Coronary artery (tissue), 2 donors: ENCODE data around the gene TRRAP.

Experiments used
- DNase-seq: peaks from one replicate; pipeline ENCODE4 v3.0.0-alpha.2; 2017; ENCODE audit warnings: low spot score
- H3K27ac ChIP-seq, 2 donors: fragments of 200-600 bp; sonication (generic); one replicate each; pipeline ENCODE4 v1.5.1; 2016 to 2019
- H3K4me3 ChIP-seq: fragments of 200-600 bp; sonication (generic); 2 replicates; pipeline ENCODE4 v1.5.1; 2016; ENCODE audit warnings: mild to moderate bottlenecking, moderate library complexity
- TF ChIP-seq, protein P1 (sequence below): fragments of 200-600 bp; sonication (generic); IDR thresholded peaks from one replicate; pipeline ENCODE4 v1.5.1; 2019; ENCODE audit warnings: antibody characterized with exemption

The TRRAP gene

GRCh38 chr7:99034932-99035722 is 156.8 kb downstream of the TRRAP start:
- TF ChIP-seq, protein P1, sequence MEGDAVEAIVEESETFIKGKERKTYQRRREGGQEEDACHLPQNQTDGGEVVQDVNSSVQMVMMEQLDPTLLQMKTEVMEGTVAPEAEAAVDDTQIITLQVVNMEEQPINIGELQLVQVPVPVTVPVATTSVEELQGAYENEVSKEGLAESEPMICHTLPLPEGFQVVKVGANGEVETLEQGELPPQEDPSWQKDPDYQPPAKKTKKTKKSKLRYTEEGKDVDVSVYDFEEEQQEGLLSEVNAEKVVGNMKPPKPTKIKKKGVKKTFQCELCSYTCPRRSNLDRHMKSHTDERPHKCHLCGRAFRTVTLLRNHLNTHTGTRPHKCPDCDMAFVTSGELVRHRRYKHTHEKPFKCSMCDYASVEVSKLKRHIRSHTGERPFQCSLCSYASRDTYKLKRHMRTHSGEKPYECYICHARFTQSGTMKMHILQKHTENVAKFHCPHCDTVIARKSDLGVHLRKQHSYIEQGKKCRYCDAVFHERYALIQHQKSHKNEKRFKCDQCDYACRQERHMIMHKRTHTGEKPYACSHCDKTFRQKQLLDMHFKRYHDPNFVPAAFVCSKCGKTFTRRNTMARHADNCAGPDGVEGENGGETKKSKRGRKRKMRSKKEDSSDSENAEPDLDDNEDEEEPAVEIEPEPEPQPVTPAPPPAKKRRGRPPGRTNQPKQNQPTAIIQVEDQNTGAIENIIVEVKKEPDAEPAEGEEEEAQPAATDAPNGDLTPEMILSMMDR, result no peak
- peak overlapping the region; percentile 42 to 67 for H3K27ac ChIP-seq
- H3K4me3 ChIP-seq, result no peak overlapping the region
- no peak for DNase-seq

GRCh38 chr7:99035723-99036545 is 157.6 kb downstream of the TRRAP start:
- Histone ChIP-seq H3K4me3 (no peak overlapping the region), H3K27ac (peak overlapping the region in 1 of 2 donors; percentile 67)
- TF ChIP-seq, protein P1, result no peak
- DNase-seq, result no peak

DNA sequence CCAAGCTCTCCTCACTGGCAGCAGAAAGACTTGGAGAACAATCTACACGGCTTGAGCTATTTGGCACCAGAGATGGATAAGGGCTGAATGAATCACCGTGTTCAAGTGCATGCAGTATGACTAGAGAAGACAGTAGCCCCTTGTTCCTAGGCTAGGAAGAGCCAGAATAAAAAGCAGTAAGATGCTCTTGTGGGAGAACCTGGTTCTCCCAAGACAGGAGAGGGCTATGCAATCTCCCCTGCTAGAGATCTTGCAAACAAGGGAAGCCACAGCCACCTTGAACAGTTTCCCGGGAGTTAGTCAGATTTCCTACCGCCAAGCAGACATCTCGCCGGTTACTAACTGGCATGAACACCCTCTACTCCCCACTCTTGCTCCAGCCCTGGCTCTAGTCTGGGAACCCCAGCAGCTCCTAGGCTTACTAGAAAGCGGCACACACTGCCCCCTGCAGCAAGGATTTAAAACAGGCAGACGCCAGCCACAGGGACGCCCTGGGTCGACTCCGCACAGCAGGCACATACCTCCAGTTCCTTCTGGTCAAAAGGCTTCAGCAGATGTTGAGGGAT is 158.3 kb downstream of the TRRAP start:
- no peak overlapping the region for H3K4me3 ChIP-seq
- H3K27ac ChIP-seq, result peak overlapping the region in 1 of 2 donors; percentile 72
- no peak for DNase-seq
- TF ChIP-seq, protein P1, result no peak

- H3K4me3 ChIP-seq, result no peak overlapping the region
- TF ChIP-seq, protein P1, result no peak
- no peak for DNase-seq
- peak overlapping the region in 1 of 2 donors; percentile 72 for H3K27ac ChIP-seq
These were observed 159.1 kb downstream of the TRRAP start for GRCh38 chr7:99037327-99037940.

GRCh38 chr7:99038086-99038855 is 159.9 kb downstream of the TRRAP start:
- no peak for DNase-seq
- H3K27ac ChIP-seq, result peak overlapping the region in 1 of 2 donors; percentile 72

More at GRCh38 chr7:99038086-99038855, 159.9 kb downstream of the TRRAP start:
- TF ChIP-seq, protein P1, result no peak
- no peak overlapping the region for H3K4me3 ChIP-seq
